ENCODE results near the gene S1PR2.
"Not testable (repeated sequence)": the region's sequence is repeated elsewhere in the genome, so short reads cannot be mapped to it uniquely, and the experiment has no call there.

S1PR2 gene

DNA sequence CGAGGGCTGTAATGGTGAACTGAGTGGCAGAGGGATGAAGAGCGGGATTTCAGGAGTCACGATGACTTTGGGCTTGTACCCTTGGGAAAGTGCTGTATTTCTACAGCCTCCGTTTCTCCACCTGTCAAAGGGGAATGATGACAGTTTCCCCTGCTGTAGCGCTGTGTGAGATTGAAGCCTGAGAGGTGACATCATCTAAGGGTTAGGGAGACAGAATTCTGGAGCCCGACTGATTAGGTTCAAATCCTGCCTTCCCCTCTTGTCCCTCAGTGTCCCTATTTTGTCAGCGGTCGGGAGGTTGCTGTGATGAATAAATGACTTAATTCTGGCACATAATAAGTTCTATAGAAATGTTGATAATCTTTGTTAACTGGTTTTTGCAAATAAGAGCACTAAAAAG, 21.6 kb upstream of the S1PR2 start:
- no peak for DNase-seq (ENCODE audit: low spot score)

DNA sequence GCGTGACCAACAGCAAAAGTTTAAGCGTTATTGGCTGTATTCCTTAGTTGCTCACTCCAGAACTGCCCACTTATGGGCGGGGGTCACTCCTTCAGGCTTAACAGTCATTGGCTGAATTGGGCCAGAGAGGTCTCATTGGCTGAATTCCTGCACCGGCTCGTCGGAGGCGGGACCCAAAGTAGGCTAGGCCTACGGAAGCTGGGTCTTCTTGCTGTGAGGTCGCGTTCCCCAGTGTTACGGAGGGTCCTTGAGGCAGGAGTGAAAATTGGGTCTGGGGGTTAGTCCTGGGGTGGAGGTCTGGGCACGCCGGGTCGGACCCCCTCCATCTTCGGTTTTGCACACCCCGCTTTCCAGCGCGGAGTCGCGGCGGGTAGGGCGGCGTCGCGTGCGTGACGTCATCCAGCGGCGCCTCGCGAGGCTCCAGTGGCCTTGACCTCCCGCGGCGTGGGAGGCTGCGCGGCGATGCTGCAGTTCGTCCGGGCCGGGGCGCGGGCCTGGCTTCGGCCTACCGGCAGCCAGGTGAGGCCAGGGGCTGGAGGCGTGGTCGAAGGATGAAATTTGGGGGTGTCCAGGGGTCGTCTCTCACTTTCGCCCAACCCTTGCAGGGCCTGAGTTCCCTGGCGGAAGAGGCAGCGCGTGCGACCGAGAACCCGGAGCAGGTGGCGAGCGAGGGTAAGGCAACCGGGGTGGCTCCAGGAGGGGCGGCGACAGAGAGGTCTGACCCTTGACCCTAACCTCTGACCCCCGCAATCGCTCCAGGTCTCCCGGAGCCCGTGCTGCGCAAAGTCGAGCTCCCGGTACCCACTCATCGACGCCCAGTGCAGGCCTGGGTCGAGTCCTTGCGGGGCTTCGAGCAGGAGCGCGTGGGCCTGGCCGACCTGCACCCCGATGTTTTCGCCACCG, 20.9 kb upstream of the S1PR2 start, which contains the start of gene MRPL4:
TSS of gene MRPL4 (plus strand) at position 423 of the 903 bp plus-strand sequence. CDS start at position 463, 40 bp downstream.
- peak; percentile 98 for DNase-seq (ENCODE audit: low spot score)

DNA sequence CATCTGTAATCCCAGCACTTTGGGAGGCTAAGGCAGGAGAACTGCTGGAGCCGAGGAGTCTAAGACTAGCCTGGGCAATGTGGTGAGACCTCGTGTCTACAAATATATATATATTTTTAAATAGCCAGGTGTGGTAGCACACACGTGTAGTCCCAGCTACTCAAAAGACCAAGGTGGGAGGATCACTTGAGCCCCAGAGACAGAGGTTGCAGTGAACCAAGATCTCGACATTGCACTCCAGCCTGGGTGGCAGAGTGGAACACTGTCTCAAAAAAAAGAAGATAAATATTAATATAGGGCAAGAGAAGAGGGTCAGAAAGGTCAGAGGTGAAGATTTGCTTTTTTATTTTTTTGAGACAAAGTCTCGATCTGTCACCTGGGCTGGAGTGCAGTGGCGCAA, 15.4 kb upstream of the S1PR2 start:
- no peak for DNase-seq (ENCODE audit: low spot score)

DNA sequence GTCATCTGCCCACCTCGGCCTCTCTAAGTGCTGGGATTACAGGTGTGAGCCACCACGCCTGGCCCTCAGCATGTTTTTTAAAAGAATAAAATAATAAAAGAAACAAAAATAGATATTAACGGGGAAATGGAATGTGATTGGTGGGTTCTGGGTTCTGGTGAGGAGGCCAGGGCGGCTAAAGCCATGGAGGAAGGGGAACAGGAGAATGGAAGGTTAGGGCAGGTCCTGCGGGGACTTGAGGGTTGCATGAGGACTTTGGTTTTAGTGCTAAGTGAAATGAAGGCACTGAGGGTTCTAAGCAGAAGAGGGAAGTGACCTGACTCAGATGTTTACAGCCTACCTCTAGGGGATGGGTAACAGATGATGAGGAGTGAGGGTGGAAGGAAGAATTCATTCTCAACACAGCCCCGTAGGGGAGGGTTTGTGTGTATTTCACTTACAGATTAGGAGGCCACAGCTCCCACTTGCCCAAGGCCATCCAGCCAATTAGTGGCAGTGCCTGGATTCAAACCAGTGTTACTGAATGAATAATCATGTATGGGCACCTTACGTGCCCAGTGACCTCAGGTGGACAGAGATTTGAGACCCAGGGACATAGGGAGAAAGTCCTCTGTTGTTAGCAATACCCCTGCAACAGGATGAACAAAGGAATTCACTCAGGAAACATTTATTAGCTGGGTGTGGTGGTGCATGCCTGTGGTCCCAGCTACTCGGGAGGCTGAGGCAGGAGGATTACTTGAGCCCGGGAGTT, 14.2 kb upstream of the S1PR2 start:
- no peak for DNase-seq (ENCODE audit: low spot score)

DNA sequence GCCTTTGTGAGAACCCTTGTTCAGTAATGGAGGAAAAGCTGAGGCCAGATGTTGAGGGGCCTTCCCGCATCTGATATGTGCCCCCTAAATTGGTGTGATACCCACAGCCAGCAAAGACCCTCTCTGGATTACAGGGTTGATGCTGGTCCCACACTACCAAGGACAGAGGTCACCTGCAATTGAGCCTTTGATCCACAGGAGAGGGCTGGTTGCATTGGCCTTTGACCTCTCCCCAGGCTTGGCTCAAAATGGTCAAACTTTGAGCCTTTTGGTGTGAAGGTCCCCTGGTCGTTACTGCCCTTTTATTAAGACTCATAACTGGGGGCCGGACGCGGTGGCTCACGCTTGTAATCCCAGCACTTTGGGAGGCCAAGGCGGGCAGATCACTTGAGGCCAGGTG, 12.5 kb upstream of the S1PR2 start:
- no peak for DNase-seq (ENCODE audit: low spot score)

GRCh38 chr19:10241826-10242449, 10.8 kb upstream of the S1PR2 start:
- DNase-seq (ENCODE audit: low spot score) = not testable (repeated sequence)

GRCh38 chr19:10238172-10238783, 7.1 kb upstream of the S1PR2 start:
- DNase-seq (ENCODE audit: low spot score) = no peak

DNA sequence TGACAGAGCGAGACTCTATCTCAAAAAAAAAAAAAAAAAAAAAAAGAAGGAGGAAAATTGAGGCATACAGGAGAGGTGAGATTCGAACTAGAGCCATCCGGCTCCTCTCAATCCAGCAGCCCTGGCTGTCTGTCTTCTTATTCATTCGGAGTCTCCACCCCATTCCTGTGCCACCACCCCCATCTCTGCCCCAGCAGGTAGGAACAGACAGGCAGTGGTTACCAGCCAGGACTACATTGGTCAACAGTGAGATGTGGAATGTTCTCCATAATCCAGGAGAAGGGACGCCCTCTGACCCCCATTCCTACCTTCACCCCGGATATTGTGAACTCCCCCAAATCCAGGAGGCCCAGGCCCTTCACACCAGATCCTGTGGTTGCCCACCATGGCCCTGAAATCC, 6.6 kb upstream of the S1PR2 start:
- DNase-seq (ENCODE audit: low spot score) = no peak

- not testable (repeated sequence) for DNase-seq (ENCODE audit: low spot score)
These were observed 4.3 kb upstream of the S1PR2 start for GRCh38 chr19:10235409-10235808.

GRCh38 chr19:10235003-10235402, 3.9 kb upstream of the S1PR2 start:
- DNase-seq (ENCODE audit: low spot score) = no peak

- no peak for DNase-seq (ENCODE audit: low spot score)
These were observed 2.8 kb upstream of the S1PR2 start for GRCh38 chr19:10233946-10234345.

GRCh38 chr19:10231612-10232228, 589 bp upstream of the S1PR2 start:
- no peak for DNase-seq (ENCODE audit: low spot score)

GRCh38 chr19:10230173-10230860, 814 bp downstream of the S1PR2 start:
- DNase-seq (ENCODE audit: low spot score) = peak; percentile 77

DNA sequence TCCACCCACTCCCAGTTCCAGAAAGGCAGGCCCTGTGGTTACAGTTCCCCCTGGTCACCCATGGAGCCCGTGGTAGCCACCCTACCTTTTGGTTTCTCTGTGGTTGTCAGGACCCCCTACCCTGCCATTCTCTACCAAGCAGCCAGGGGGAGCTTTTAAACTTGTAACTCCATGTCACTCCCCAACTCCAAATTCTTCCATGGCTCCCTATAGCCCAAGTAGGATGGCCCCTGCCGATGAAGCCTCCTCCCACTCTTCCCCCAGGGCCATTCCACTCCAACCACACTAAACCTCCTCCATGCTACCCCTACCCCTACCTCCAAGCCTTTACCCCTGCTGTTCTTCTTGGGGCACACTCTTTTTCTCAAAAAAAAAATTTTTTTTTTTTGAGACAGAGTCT, 2.2 kb downstream of the S1PR2 start:
- peak; percentile 51 for DNase-seq (ENCODE audit: low spot score)

DNA sequence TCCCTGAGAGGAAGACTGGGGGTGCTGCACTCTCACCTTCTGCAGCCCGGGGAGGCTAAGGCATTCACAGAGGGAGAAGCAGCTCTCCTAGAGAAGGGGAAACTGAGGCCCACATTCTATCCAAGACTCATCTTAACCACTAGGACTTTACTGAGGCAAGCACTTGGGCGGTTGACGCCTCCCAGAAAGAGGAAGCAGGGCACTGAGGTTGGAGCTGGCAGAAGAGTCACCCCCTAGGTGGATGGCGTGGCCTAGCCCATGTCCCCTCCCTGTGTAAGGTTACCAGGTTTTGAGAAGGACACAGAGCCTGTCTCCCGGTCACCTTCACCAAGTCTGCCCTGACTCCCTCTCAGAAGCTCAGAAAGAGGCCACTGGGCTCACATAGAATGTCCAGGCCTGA, 2.7 kb downstream of the S1PR2 start:
- no peak for DNase-seq (ENCODE audit: low spot score)

- no peak for DNase-seq (ENCODE audit: low spot score)
These were observed 3.8 kb downstream of the S1PR2 start for GRCh38 chr19:10227026-10227971.

DNA sequence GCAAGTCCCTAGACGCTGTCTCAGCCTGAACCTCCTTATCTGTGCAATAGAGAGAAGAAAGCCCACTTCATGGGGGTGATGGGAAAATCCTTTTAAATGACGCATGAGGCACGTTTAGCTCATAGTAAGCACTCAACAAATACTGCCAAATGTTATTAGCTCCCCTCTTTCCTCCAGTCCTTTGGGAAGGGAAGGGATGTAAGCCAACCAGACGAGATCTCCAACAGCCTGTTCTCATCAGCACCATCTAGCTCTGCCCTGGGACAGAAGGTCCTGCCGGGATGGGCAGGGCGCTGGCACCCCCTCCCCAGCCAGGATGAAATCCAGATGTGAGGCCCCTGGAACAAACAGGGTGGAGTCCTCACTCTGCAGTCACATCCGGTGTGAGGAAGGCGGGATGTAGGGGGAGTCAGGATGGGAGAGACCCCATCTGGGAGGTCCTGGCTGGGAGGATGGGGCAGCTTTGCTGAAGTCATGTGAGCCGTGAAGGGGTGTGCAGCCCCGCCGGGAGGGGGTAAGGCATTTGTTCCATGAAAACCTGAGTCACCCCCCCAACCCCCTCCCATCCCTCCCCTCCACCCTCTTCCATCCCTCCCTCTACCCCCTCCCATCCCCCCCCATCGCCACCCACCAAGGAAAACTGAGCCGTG, 4.6 kb downstream of the S1PR2 start:
- DNase-seq (ENCODE audit: low spot score) = no peak

DNA sequence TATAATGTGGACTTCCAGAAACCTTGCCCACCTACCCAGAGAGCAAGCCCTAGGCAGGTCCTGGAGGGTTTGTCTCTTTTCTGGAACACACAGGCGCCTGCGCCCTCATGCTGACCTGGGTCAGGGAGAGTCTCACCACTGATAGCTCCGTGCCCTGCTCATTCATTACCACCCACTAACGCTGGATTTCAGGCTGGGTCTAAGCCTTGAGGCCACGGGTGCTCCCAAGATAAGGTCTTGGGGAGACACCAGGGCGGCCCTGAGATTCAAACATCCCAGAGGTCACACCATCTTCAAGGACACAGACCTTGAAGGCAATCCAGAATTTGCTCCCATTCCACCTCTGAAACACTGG, 5.1 kb downstream of the S1PR2 start:
- DNase-seq (ENCODE audit: low spot score) = no peak

DNA sequence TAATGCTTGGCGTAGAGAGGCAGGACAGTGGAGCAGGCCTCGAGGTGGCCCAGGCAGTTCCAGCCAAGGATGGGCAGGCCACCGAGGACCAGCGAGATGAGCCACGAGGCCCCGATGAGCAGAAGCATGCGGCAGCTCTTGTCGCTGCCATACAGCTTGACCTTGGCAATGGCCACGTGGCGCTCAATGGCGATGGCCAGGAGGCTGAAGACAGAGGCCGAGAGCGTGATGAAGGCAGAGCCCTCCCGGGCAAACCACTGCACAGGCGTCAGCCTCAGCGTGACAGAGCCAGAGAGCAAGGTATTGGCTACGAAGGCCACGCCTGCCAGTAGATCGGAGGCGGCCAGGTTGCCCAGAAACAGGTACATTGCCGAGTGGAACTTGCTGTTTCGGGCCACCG, 6.8 kb downstream of the S1PR2 start:
- no peak for DNase-seq (ENCODE audit: low spot score)
